MM.1S (cell line): ENCODE results near the gene CXCL12.

Experiments
- EZH2 ChIP-seq: fragments of 300-600 bp; sonication (generic); optimal IDR thresholded peaks from 2 replicates; pipeline ENCODE3; 2017; ENCODE audit warnings: low read depth, mild to moderate bottlenecking, antibody characterized with exemption, low read length, mixed read lengths
- EZH2phosphoT487 ChIP-seq: fragments of 300-600 bp; sonication (generic); IDR thresholded peaks from 2 replicates; pipeline ENCODE4 v1.6.1; 2018; ENCODE audit warnings: antibody characterized with exemption, low read length
- TF ChIP-seq, protein P1 (sequence below): fragments of 300-600 bp; sonication (generic); IDR thresholded peaks from 2 replicates; pipeline ENCODE4 v1.5.1; 2016; ENCODE audit warnings: antibody characterized with exemption, low read length, mixed read lengths

DNA sequence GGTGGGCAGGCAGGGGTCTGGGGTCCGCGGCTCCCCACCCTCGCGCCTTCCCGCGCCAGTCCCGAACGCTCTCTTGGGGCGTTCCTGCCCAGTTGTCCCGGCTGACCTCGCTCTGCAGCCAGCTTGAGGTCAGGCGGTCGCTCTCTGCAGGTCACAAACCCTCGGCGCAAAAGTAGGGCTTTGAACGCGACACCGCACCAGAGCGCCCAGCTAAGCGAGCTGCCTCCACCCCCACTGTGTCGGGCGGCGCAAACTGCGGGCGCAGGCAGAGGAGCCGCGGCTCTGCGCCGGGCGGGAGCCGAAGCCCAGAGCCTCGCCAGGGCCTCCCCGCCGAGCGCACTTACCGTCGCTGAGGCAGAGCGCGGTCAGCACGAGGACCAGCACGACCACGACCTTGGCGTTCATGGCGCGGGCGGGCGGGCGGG lies 284 bp downstream of the CXCL12 start:
- TF ChIP-seq, protein P1, sequence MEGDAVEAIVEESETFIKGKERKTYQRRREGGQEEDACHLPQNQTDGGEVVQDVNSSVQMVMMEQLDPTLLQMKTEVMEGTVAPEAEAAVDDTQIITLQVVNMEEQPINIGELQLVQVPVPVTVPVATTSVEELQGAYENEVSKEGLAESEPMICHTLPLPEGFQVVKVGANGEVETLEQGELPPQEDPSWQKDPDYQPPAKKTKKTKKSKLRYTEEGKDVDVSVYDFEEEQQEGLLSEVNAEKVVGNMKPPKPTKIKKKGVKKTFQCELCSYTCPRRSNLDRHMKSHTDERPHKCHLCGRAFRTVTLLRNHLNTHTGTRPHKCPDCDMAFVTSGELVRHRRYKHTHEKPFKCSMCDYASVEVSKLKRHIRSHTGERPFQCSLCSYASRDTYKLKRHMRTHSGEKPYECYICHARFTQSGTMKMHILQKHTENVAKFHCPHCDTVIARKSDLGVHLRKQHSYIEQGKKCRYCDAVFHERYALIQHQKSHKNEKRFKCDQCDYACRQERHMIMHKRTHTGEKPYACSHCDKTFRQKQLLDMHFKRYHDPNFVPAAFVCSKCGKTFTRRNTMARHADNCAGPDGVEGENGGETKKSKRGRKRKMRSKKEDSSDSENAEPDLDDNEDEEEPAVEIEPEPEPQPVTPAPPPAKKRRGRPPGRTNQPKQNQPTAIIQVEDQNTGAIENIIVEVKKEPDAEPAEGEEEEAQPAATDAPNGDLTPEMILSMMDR = no peak
- TF ChIP-seq EZH2 = no peak
- TF ChIP-seq EZH2phosphoT487 = no peak
